ENCODE data around the gene NSUN4. TPM values are rescaled to one million over a fixed set of nuclear protein-coding genes. Genes with fewer than 3 reads are reported as not detected.

Gene NSUN4
- total RNA-seq (10 to 100 TPM; 34.9 to 36.7 TPM), total RNA-seq (22.2 to 83.2 (median 35.3) reads per million in 172 experiments)
- 13.0 TPM for polyA plus RNA-seq (2013, experiment 1 of 2)
- 12.2 TPM for polyA plus RNA-seq (2013, experiment 2 of 2)

DNA sequence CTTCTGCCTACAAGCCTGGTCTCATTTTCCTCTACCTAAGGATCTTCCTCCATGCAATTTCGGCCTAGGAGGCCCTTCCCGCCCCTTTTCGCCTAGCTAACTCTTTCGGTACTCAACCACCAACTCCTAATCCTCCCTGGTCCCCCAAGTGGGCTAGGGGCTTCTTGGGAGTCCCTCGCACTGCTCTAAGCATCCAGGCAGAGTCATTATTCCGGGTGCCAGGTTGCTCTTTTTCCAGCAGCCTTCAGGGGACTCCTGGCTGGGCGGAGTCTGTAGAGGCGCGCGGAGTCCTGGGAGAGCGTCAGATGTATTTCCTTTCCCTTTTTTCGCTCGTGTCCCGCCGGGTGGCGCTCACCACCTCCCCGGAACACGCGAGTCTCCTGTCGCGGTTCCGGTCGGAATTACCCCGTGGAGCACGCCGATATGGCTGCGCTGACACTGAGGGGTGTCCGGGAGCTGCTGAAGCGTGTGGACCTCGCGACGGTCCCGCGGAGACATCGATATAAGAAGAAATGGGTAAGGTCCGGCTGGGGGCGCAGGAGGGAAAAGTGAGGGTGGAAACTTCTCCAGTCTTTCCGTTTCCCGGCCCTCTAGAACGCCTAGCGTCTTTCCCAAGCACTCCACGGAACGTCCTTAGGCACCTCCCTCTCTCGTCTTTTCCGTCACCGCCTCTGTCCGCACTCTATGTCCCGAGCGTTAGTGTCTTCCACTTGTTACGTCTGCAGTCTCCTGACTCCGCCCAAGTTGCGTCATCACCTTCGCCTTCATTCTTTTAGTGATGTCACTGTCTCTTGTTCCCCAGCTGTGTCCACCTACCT is at the start of gene NSUN4:
NSUN4 (plus strand) TSS at position 404 of the 818 bp plus-strand sequence; CDS start at position 424, 20 bp downstream.
- Histone ChIP-seq H3K36me3 (ENCODE audit: insufficient read depth, low read length) (peaks cover 17% of the 10 kb centered on the region), H3K27me3 (ENCODE audit: control insufficient read depth in 1 of 2, insufficient read depth in 2 of 2, low read length in 2 of 2) (no peaks in the 10 kb centered on the region), H3K9me3 (ENCODE audit: control insufficient read depth in 1 of 2, insufficient read depth in 1 of 2, low read length in 2 of 2) (peaks cover 0 to 6% of the 10 kb centered on the region in 2 experiments), H3K4me1 (ENCODE audit: insufficient read depth, low read length) (peaks cover 27% of the 10 kb centered on the region), H3K4me3 (ENCODE audit: low read length) (peak within 1 kb of the TSS; percentile 99), H3K27ac (ENCODE audit: low read depth in 1 of 2, low read length in 2 of 2) (peak within 1 kb of the TSS; percentile 91 to 99)
- ChIA-PET POLR2A (interaction anchor here (0.7 to 2.2 kb wide), 6 partner anchors 9 to 655 kb away, joined by 3 to 30 read pairs (median 6); partner anchors contain the start of genes GPBP1L1, LRRC41, RAD54L and UQCRH), CTCF (interaction anchor here (0.6 to 3.1 kb wide), 7 partner anchors 8 to 96 kb away, joined by 3 to 29 read pairs (median 4); partner anchors contain the start of genes LRRC41 and UQCRH)
- DNase-seq, result peak; percentile 64 to 96 (median 80)
- Mint-ChIP-seq H3K9me3 (no peaks in the 10 kb centered on the region), H3K4me1 (ENCODE audit: low read depth) (peaks cover 52% of the 10 kb centered on the region), H3K27ac (peak within 1 kb of the TSS; percentile 97), H3K36me3 (ENCODE audit: low read depth) (peaks cover 45% of the 10 kb centered on the region), H3K27me3 (no peaks in the 10 kb centered on the region), H3K4me3 (peak within 1 kb of the TSS; percentile 99)
- ATAC-seq (ENCODE audit: poor library complexity), result peak; percentile 86
- TF ChIP-seq, protein P1, sequence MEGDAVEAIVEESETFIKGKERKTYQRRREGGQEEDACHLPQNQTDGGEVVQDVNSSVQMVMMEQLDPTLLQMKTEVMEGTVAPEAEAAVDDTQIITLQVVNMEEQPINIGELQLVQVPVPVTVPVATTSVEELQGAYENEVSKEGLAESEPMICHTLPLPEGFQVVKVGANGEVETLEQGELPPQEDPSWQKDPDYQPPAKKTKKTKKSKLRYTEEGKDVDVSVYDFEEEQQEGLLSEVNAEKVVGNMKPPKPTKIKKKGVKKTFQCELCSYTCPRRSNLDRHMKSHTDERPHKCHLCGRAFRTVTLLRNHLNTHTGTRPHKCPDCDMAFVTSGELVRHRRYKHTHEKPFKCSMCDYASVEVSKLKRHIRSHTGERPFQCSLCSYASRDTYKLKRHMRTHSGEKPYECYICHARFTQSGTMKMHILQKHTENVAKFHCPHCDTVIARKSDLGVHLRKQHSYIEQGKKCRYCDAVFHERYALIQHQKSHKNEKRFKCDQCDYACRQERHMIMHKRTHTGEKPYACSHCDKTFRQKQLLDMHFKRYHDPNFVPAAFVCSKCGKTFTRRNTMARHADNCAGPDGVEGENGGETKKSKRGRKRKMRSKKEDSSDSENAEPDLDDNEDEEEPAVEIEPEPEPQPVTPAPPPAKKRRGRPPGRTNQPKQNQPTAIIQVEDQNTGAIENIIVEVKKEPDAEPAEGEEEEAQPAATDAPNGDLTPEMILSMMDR (IDR thresholded peaks at IDR 0.05), result peak; percentile 80
- intact Hi-C loops (cut with DNase I, micrococcal nuclease), result loop anchor here (1.0 to 10.0 kb wide), 6 partner anchors 37 to 974 kb away; partner anchors contain the start of genes LRRC41 (in 2 of the 2), RAD54L (in 2 of the 2), UQCRH (in 2 of the 2) and EFCAB14 (in 1 of the 2)

GRCh38 chr1:46295306-46295705 is 45.3 kb upstream of the NSUN4 start:
- TF ChIP-seq, protein P1 (IDR thresholded peaks at IDR 0.05), result no peak
- no peaks in the 10 kb centered on the region for H3K27me3 Mint-ChIP-seq
- Histone ChIP-seq H3K4me1 (ENCODE audit: insufficient read depth, low read length) (no peaks in the 10 kb centered on the region), H3K27me3 (ENCODE audit: control insufficient read depth in 1 of 2, insufficient read depth in 2 of 2, low read length in 2 of 2) (no peaks in the 10 kb centered on the region), H3K36me3 (ENCODE audit: insufficient read depth, low read length) (peaks cover 30% of the 10 kb centered on the region), H3K9me3 (ENCODE audit: control insufficient read depth in 1 of 2, insufficient read depth in 1 of 2, low read length in 2 of 2) (no peaks in the 10 kb centered on the region), H3K27ac (ENCODE audit: low read depth in 1 of 2, low read length in 2 of 2) (no peak overlapping the region), H3K4me3 (ENCODE audit: low read length) (no peak overlapping the region)
- no peak overlapping the region for H3K27ac Mint-ChIP-seq
- peaks cover 44% of the 10 kb centered on the region for H3K36me3 Mint-ChIP-seq (ENCODE audit: low read depth)
- H3K9me3 Mint-ChIP-seq, result no peaks in the 10 kb centered on the region
- ChIA-PET POLR2A (interaction anchor here (0.6 to 1.4 kb wide), 2 partner anchors 8 to 132 kb away, joined by 5 to 6 read pairs; no protein-coding TSS in a partner anchor), CTCF (interaction anchor here (1.3 to 1.4 kb wide), 2 partner anchors 12 to 52 kb away, joined by 3 read pairs; no protein-coding TSS in a partner anchor)
- no peak for ATAC-seq (ENCODE audit: poor library complexity)
- no peak for DNase-seq
- no peak overlapping the region for H3K4me3 Mint-ChIP-seq
- peaks cover 6% of the 10 kb centered on the region for H3K4me1 Mint-ChIP-seq (ENCODE audit: low read depth)
- intact Hi-C loops (cut with DNase I, micrococcal nuclease), result no loop called here

DNA sequence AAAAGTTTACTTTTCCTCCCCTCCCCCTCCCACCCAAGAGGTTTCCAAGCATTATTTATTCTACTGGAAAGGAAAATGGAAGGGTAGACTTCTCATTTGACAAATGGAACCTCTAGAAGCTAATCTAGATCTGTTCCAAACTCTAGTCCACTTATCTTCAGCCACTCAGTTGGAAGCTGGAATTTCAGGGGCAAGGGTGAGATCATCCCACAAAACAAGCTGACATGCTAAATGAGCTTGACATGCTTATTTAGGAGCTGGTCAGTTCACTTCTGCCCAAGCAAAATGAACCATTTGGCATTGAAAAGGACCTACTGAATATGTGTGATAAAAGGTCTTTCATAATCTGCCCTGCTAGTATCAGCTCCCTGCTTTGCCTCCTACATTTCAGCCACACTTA is 42.2 kb upstream of the NSUN4 start:
- intact Hi-C loops (cut with DNase I, micrococcal nuclease), result no loop called here
- Mint-ChIP-seq H3K36me3 (ENCODE audit: low read depth) (peaks cover 46% of the 10 kb centered on the region), H3K4me3 (no peak overlapping the region), H3K27me3 (no peaks in the 10 kb centered on the region), H3K9me3 (no peaks in the 10 kb centered on the region), H3K4me1 (ENCODE audit: low read depth) (peaks cover 32% of the 10 kb centered on the region), H3K27ac (no peak overlapping the region)
- Histone ChIP-seq H3K9me3 (ENCODE audit: control insufficient read depth in 1 of 2, insufficient read depth in 1 of 2, low read length in 2 of 2) (no peaks in the 10 kb centered on the region), H3K4me1 (ENCODE audit: insufficient read depth, low read length) (peaks cover 21% of the 10 kb centered on the region), H3K27me3 (ENCODE audit: control insufficient read depth in 1 of 2, insufficient read depth in 2 of 2, low read length in 2 of 2) (no peaks in the 10 kb centered on the region), H3K4me3 (ENCODE audit: low read length) (no peak overlapping the region), H3K27ac (ENCODE audit: low read depth in 1 of 2, low read length in 2 of 2) (no peak overlapping the region), H3K36me3 (ENCODE audit: insufficient read depth, low read length) (peaks cover 30% of the 10 kb centered on the region)
- TF ChIP-seq, protein P1 (IDR thresholded peaks at IDR 0.05), result no peak
- DNase-seq (no peak), ATAC-seq (ENCODE audit: poor library complexity) (no peak)
- CTCF ChIA-PET, result no interaction called here
- POLR2A ChIA-PET, result interaction anchor here (1.5 kb wide), 1 partner anchor 51 kb away, joined by 3 read pairs; the partner anchor contains the start of gene RAD54L
